NCI-H345 treated with DMSO at 0.1 percent for 48 hours (cell line): ENCODE data around the gene XYLT2.

Source experiments
- DNase-seq: peaks from one replicate; lab custom pipeline; 2025; ENCODE audit not compliant: unreplicated experiment; lab: John Stamatoyannopoulos, UW

XYLT2 gene

GRCh38 chr17:50348522-50349242, 2.8 kb downstream of the XYLT2 start:
- no peak for DNase-seq

- DNase-seq = no peak
These were observed 3.3 kb downstream of the XYLT2 start for GRCh38 chr17:50349243-50349600.

- no peak for DNase-seq
These were observed 4.8 kb downstream of the XYLT2 start for GRCh38 chr17:50350733-50351132.

- DNase-seq = no peak
These were observed 6.3 kb downstream of the XYLT2 start for GRCh38 chr17:50352072-50352692.

- no peak for DNase-seq
These were observed 7.0 kb downstream of the XYLT2 start for GRCh38 chr17:50352693-50353599.

- no peak for DNase-seq
These were observed 7.8 kb downstream of the XYLT2 start for GRCh38 chr17:50353600-50354195.

GRCh38 chr17:50354198-50354597, 8.3 kb downstream of the XYLT2 start:
- DNase-seq = no peak

GRCh38 chr17:50354776-50355175, 8.8 kb downstream of the XYLT2 start:
- no peak for DNase-seq

GRCh38 chr17:50355336-50355700, 9.4 kb downstream of the XYLT2 start:
- DNase-seq = no peak

- no peak for DNase-seq
These were observed 9.9 kb downstream of the XYLT2 start for GRCh38 chr17:50355701-50356341.

GRCh38 chr17:50356418-50356817, 10.5 kb downstream of the XYLT2 start:
- no peak for DNase-seq

- DNase-seq = no peak
These were observed 11.1 kb downstream of the XYLT2 start for GRCh38 chr17:50356892-50357510.

- no peak for DNase-seq
These were observed 12.3 kb downstream of the XYLT2 start for GRCh38 chr17:50358177-50358576.

GRCh38 chr17:50359005-50359699, 13.2 kb downstream of the XYLT2 start:
- DNase-seq = no peak

GRCh38 chr17:50359998-50360461, 14.1 kb downstream of the XYLT2 start:
- no peak for DNase-seq

GRCh38 chr17:50360486-50361115, 14.7 kb downstream of the XYLT2 start:
- no peak for DNase-seq

- DNase-seq = peak; percentile 7
These were observed 15.9 kb downstream of the XYLT2 start for GRCh38 chr17:50361561-50362480.

GRCh38 chr17:50362661-50363060, 16.7 kb downstream of the XYLT2 start:
- DNase-seq = no peak
